ENCODE data around the gene SLC38A8. TPM values are rescaled to one million over a fixed set of nuclear protein-coding genes. Genes with fewer than 3 reads are reported as not detected.

SLC38A8 gene
- total RNA-seq, 2 donors from 2014 or later: not detected

GRCh38 chr16:83974475-83974874 lies 68.1 kb downstream of the SLC38A8 start:
- Histone ChIP-seq H3K27me3 (ENCODE audit: control insufficient read depth, insufficient read depth, low read length, poor library complexity, severe bottlenecking) (peaks cover 6% of the 10 kb centered on the region), H3K27ac (ENCODE audit: low read depth, low read length) (no peak overlapping the region), H3K4me1 (ENCODE audit: control insufficient read depth, insufficient read depth, low read length) (no peaks in the 10 kb centered on the region), H3K9ac (ENCODE audit: extremely low read depth, low read length, poor library complexity, severe bottlenecking) (no peak overlapping the region), H3K9me3 (ENCODE audit: control insufficient read depth, low read length) (peaks cover 18% of the 10 kb centered on the region), H3K4me3 (ENCODE audit: low read length) (no peak overlapping the region), H3K36me3 (ENCODE audit: control insufficient read depth, insufficient read depth, low read length) (no peaks in the 10 kb centered on the region)
- Mint-ChIP-seq H3K9me3 (peaks cover 20% of the 10 kb centered on the region), H3K27ac (no peak overlapping the region), H3K36me3 (ENCODE audit: low read depth) (peaks cover 12% of the 10 kb centered on the region), H3K4me3 (no peak overlapping the region), H3K4me1 (no peaks in the 10 kb centered on the region), H3K27me3 (ENCODE audit: insufficient read depth) (peaks cover 17% of the 10 kb centered on the region)
- 81 to 82% methylated on average over 5 to 7 of the region's 7 CpGs for WGBS, 2 experiments (ENCODE audit: insufficient coverage in 1 of 2, insufficient read length in 1 of 2)
- no peak for TF ChIP-seq CTCF (conservative IDR thresholded peaks at IDR 0.05)
- no peak for DNase-seq

GRCh38 chr16:83973581-83974385 lies 68.8 kb downstream of the SLC38A8 start:
- H3K27me3 Mint-ChIP-seq (ENCODE audit: insufficient read depth): peaks cover 23% of the 10 kb centered on the region

GRCh38 chr16:83973077-83973476 lies 69.5 kb downstream of the SLC38A8 start:
- no peak for DNase-seq
- H3K4me1 Mint-ChIP-seq: no peaks in the 10 kb centered on the region

More at GRCh38 chr16:83973581-83974385, 68.8 kb downstream of the SLC38A8 start:
- TF ChIP-seq CTCF (conservative IDR thresholded peaks at IDR 0.05): no peak
- 92 to 95% methylated on average over 16 to 22 of the region's 22 CpGs for WGBS, 2 experiments (ENCODE audit: insufficient coverage in 1 of 2, insufficient read length in 1 of 2)
- Histone ChIP-seq H3K9ac (ENCODE audit: extremely low read depth, low read length, poor library complexity, severe bottlenecking) (no peak overlapping the region), H3K4me3 (ENCODE audit: low read length) (no peak overlapping the region), H3K36me3 (ENCODE audit: control insufficient read depth, insufficient read depth, low read length) (no peaks in the 10 kb centered on the region), H3K9me3 (ENCODE audit: control insufficient read depth, low read length) (peaks cover 12% of the 10 kb centered on the region), H3K27ac (ENCODE audit: low read depth, low read length) (no peak overlapping the region), H3K27me3 (ENCODE audit: control insufficient read depth, insufficient read depth, low read length, poor library complexity, severe bottlenecking) (peaks cover 12% of the 10 kb centered on the region), H3K4me1 (ENCODE audit: control insufficient read depth, insufficient read depth, low read length) (no peaks in the 10 kb centered on the region)
- H3K4me1 Mint-ChIP-seq: no peaks in the 10 kb centered on the region
- H3K27ac Mint-ChIP-seq: no peak overlapping the region
- DNase-seq: no peak
- peaks cover 13% of the 10 kb centered on the region for H3K9me3 Mint-ChIP-seq
- no peak overlapping the region for H3K4me3 Mint-ChIP-seq
- H3K36me3 Mint-ChIP-seq (ENCODE audit: low read depth): peaks cover 8% of the 10 kb centered on the region

More at GRCh38 chr16:83973077-83973476, 69.5 kb downstream of the SLC38A8 start:
- no peaks in the 10 kb centered on the region for H3K4me1 ChIP-seq (ENCODE audit: control insufficient read depth, insufficient read depth, low read length)
- H3K9ac ChIP-seq (ENCODE audit: extremely low read depth, low read length, poor library complexity, severe bottlenecking): no peak overlapping the region
- TF ChIP-seq CTCF (conservative IDR thresholded peaks at IDR 0.05): no peak
- peaks cover 5% of the 10 kb centered on the region for H3K9me3 ChIP-seq (ENCODE audit: control insufficient read depth, low read length)
- H3K4me3 ChIP-seq (ENCODE audit: low read length): no peak overlapping the region
- WGBS, 2 experiments (ENCODE audit: insufficient coverage in 1 of 2, insufficient read length in 1 of 2): 80 to 92% methylated on average over 1 to 10 of the region's 10 CpGs
- no peaks in the 10 kb centered on the region for H3K36me3 ChIP-seq (ENCODE audit: control insufficient read depth, insufficient read depth, low read length)
- peaks cover 6% of the 10 kb centered on the region for H3K9me3 Mint-ChIP-seq
- no peak overlapping the region for H3K27ac ChIP-seq (ENCODE audit: low read depth, low read length)
- H3K27ac Mint-ChIP-seq: no peak overlapping the region
- peaks cover 23% of the 10 kb centered on the region for H3K27me3 Mint-ChIP-seq (ENCODE audit: insufficient read depth)
- H3K36me3 Mint-ChIP-seq (ENCODE audit: low read depth): peaks cover 4% of the 10 kb centered on the region
- peaks cover 13% of the 10 kb centered on the region for H3K27me3 ChIP-seq (ENCODE audit: control insufficient read depth, insufficient read depth, low read length, poor library complexity, severe bottlenecking)
- no peak overlapping the region for H3K4me3 Mint-ChIP-seq
